ENCODE measurements around the gene MMGT1.
"Not testable (repeated sequence)": the region's sequence is repeated elsewhere in the genome, so short reads cannot be mapped to it uniquely, and the experiment has no call there.

MMGT1 gene

GRCh38 chrX:135920516-135920915, 53.3 kb downstream of the MMGT1 start:
- not testable (repeated sequence) for DNase-seq

- DNase-seq: no peak
Observed at GRCh38 chrX:135914404-135914803, 59.4 kb downstream of the MMGT1 start.
